ENCODE data around the gene ALDH4A1. TPM values are rescaled to one million over a fixed set of nuclear protein-coding genes. Genes with fewer than 3 reads are reported as not detected.

ALDH4A1 gene
- total and polyA plus RNA-seq, 3 experiments from 2014 or later: 1.4 to 9.5 (median 9.3) TPM

GRCh38 chr1:18931730-18932129, 29.4 kb upstream of the ALDH4A1 start:
- no peak overlapping the region for H3K27ac ChIP-seq (ENCODE audit: low read depth, low read length)
- no peaks in the 10 kb centered on the region for H3K27me3 ChIP-seq (ENCODE audit: insufficient read depth, low read length, poor library complexity, severe bottlenecking)
- H3K4me1 ChIP-seq (ENCODE audit: insufficient read depth, low read length): peaks cover 63% of the 10 kb centered on the region
- Mint-ChIP-seq H3K4me1 (peaks cover 79 to 98% (median 95%) of the 10 kb centered on the region in 3 donors), H3K9me3 (no peaks in the 10 kb centered on the region), H3K27ac (peak overlapping the region in 7 of 8 donors; percentile 70 to 98 (median 88)), H3K4me3 (peak overlapping the region in 3 of 7 donors; percentile 31 to 57 (median 54)), H3K27me3 (peaks cover 0 to 5% of the 10 kb centered on the region in 2 donors), H3K36me3 (peaks cover 0 to under 1% (median 0%) of the 10 kb centered on the region in 3 donors)
- ChIA-PET CTCF (no interaction called here), POLR2A (interaction anchor here (1.1 kb wide), 1 partner anchor 20 kb away, joined by 3 read pairs; no protein-coding TSS in a partner anchor)
- H3K36me3 ChIP-seq (ENCODE audit: insufficient read depth, low read length): no peaks in the 10 kb centered on the region
- H3K9me3 ChIP-seq (ENCODE audit: low read length): no peaks in the 10 kb centered on the region
- DNase-seq: no peak
- H3K4me3 ChIP-seq (ENCODE audit: low read length): no peak overlapping the region

DNA sequence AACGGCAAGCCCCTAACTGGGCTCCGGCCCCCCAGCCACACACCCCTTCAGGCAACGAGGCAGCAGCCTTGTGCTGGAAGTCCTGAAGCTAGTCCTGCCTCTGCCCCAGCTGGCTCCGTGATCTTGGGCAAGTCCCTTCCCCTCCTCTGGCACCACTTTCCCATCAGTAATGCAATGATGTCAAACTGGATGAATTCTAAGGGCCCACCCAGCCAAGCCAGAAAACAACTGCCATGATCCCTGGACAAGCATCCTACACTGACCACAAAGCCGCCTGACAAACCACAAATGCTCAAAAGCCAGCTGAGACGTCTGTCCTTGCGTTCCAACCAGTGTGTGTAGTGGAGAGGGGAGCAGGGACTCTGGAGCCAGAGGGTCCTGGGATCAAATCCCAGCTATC, 27.3 kb upstream of the ALDH4A1 start:
- H3K27ac Mint-ChIP-seq: peak overlapping the region; percentile 83 to 99 (median 88)
- H3K27ac ChIP-seq (ENCODE audit: low read depth, low read length): no peak overlapping the region
- no peaks in the 10 kb centered on the region for H3K36me3 ChIP-seq (ENCODE audit: insufficient read depth, low read length)
- H3K4me3 Mint-ChIP-seq: peak overlapping the region in 4 of 7 donors; percentile 36 to 58 (median 44)
- DNase-seq: no peak
- H3K27me3 Mint-ChIP-seq: peaks cover 0 to 5% of the 10 kb centered on the region in 2 donors
- peaks cover 0 to 4% (median 1%) of the 10 kb centered on the region in 3 donors for H3K36me3 Mint-ChIP-seq
- POLR2A ChIA-PET: interaction anchor here (8.0 kb wide), 1 partner anchor 25 kb away, joined by 110 read pairs; the partner anchor contains the start of gene IFFO2
- H3K27me3 ChIP-seq (ENCODE audit: insufficient read depth, low read length, poor library complexity, severe bottlenecking): no peaks in the 10 kb centered on the region
- peaks cover 80 to 95% (median 93%) of the 10 kb centered on the region in 3 donors for H3K4me1 Mint-ChIP-seq
- no peak overlapping the region for H3K4me3 ChIP-seq (ENCODE audit: low read length)
- no peaks in the 10 kb centered on the region for H3K9me3 ChIP-seq (ENCODE audit: low read length)
- H3K9me3 Mint-ChIP-seq: no peaks in the 10 kb centered on the region
- CTCF ChIA-PET: interaction anchor here (0.6 to 3.6 kb wide), 5 partner anchors 16 to 42 kb away, joined by 3 to 33 read pairs (median 5); no protein-coding TSS in a partner anchor
- peaks cover 66% of the 10 kb centered on the region for H3K4me1 ChIP-seq (ENCODE audit: insufficient read depth, low read length)

DNA sequence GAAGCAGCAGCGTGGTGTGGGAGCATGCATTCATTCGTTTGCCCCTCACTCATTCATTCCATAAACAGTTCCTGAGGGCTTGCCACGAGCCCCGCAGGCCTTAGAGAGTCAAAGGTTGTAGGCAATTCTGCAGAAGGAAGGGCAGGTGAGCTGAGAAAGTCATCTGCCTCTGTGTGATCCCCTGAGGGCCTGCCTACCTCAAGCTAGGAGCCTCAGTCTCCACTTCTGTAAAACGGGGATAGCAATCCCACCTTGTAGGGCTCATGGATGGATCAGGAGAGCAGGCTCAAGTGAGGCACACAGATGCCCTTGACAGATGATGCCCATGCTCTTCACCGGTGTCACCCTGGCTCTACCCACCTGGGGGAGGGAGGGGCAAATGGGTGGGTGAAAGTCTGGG, 26.6 kb upstream of the ALDH4A1 start:
- Histone ChIP-seq H3K36me3 (ENCODE audit: insufficient read depth, low read length) (no peaks in the 10 kb centered on the region), H3K27ac (ENCODE audit: low read depth, low read length) (no peak overlapping the region), H3K27me3 (ENCODE audit: insufficient read depth, low read length, poor library complexity, severe bottlenecking) (no peaks in the 10 kb centered on the region), H3K4me3 (ENCODE audit: low read length) (no peak overlapping the region), H3K9me3 (ENCODE audit: low read length) (no peaks in the 10 kb centered on the region), H3K4me1 (ENCODE audit: insufficient read depth, low read length) (peaks cover 66% of the 10 kb centered on the region)
- ChIA-PET CTCF (interaction anchor here (3.3 to 6.5 kb wide), 4 partner anchors 15 to 25 kb away, joined by 12 to 88 read pairs (median 26); partner anchors contain the start of gene ALDH4A1), POLR2A (interaction anchor here (8.0 kb wide), 1 partner anchor 25 kb away, joined by 110 read pairs; the partner anchor contains the start of gene IFFO2)
- DNase-seq: no peak
- peaks cover 0 to 5% of the 10 kb centered on the region in 2 donors for H3K27me3 Mint-ChIP-seq
- H3K9me3 Mint-ChIP-seq: no peaks in the 10 kb centered on the region
- peaks cover 0 to 4% (median 1%) of the 10 kb centered on the region in 3 donors for H3K36me3 Mint-ChIP-seq
- peaks cover 82 to 95% (median 93%) of the 10 kb centered on the region in 3 donors for H3K4me1 Mint-ChIP-seq
- peak overlapping the region; percentile 39 to 88 (median 79) for H3K4me3 Mint-ChIP-seq
- peak overlapping the region; percentile 39 to 99 (median 96) for H3K27ac Mint-ChIP-seq

DNA sequence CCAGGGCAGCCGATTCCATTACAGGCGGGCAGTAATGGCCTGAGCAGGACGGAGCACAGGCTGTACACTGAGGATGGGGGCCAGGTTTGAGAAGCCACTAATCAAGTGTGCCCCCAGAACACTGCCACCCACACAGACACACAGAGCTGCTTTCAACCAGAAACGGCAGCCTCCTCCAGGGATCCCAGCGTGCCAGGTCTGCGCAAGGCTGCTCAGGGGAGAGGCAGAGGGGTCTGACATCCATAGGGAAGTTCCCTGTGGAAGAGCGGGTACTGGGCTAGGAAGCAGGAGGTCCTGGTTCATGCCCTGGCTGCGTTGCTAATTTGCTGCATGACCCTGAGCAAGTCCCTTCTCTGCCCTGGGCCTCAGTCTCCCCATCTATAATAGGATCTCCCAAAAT, 26.1 kb upstream of the ALDH4A1 start:
- Mint-ChIP-seq H3K27me3 (peaks cover 0 to 5% of the 10 kb centered on the region in 2 donors), H3K27ac (peak overlapping the region; percentile 84 to 99 (median 98)), H3K9me3 (no peaks in the 10 kb centered on the region), H3K36me3 (peaks cover 0 to 4% (median 1%) of the 10 kb centered on the region in 3 donors), H3K4me3 (peak overlapping the region; percentile 76 to 95 (median 82)), H3K4me1 (peaks cover 85 to 95% (median 94%) of the 10 kb centered on the region in 3 donors)
- no peaks in the 10 kb centered on the region for H3K9me3 ChIP-seq (ENCODE audit: low read length)
- POLR2A ChIA-PET: interaction anchor here (1.1 to 8.0 kb wide), 3 partner anchors 9 to 26 kb away, joined by 5 to 110 read pairs (median 6); partner anchors contain the start of gene IFFO2
- no peaks in the 10 kb centered on the region for H3K27me3 ChIP-seq (ENCODE audit: insufficient read depth, low read length, poor library complexity, severe bottlenecking)
- CTCF ChIA-PET: interaction anchor here (1.0 to 6.5 kb wide), 7 partner anchors 12 to 44 kb away, joined by 3 to 88 read pairs (median 20); partner anchors contain the start of gene ALDH4A1
- H3K27ac ChIP-seq (ENCODE audit: low read depth, low read length): peak overlapping the region; percentile 76
- H3K36me3 ChIP-seq (ENCODE audit: insufficient read depth, low read length): no peaks in the 10 kb centered on the region
- H3K4me3 ChIP-seq (ENCODE audit: low read length): peak overlapping the region; percentile 67
- DNase-seq: no peak
- peaks cover 72% of the 10 kb centered on the region for H3K4me1 ChIP-seq (ENCODE audit: insufficient read depth, low read length)

GRCh38 chr1:18927654-18928272, 25.4 kb upstream of the ALDH4A1 start:
- peak overlapping the region; percentile 76 for H3K27ac ChIP-seq (ENCODE audit: low read depth, low read length)
- Mint-ChIP-seq H3K27me3 (peaks cover 0 to 5% of the 10 kb centered on the region in 2 donors), H3K27ac (peak overlapping the region; percentile 84 to 99 (median 98)), H3K4me3 (peak overlapping the region; percentile 76 to 95 (median 82)), H3K4me1 (peaks cover 89 to 97% (median 95%) of the 10 kb centered on the region in 3 donors), H3K9me3 (no peaks in the 10 kb centered on the region), H3K36me3 (peaks cover 0 to 4% (median 1%) of the 10 kb centered on the region in 3 donors)
- peak overlapping the region; percentile 67 for H3K4me3 ChIP-seq (ENCODE audit: low read length)
- no peaks in the 10 kb centered on the region for H3K27me3 ChIP-seq (ENCODE audit: insufficient read depth, low read length, poor library complexity, severe bottlenecking)
- ChIA-PET POLR2A (interaction anchor here (0.9 to 8.0 kb wide), 8 partner anchors 9 to 45 kb away, joined by 3 to 110 read pairs (median 4); partner anchors contain the start of gene IFFO2), CTCF (interaction anchor here (0.9 to 6.5 kb wide), 12 partner anchors 12 to 45 kb away, joined by 3 to 88 read pairs (median 16); partner anchors contain the start of genes ALDH4A1 and IFFO2)
- H3K9me3 ChIP-seq (ENCODE audit: low read length): no peaks in the 10 kb centered on the region
- H3K4me1 ChIP-seq (ENCODE audit: insufficient read depth, low read length): peaks cover 78% of the 10 kb centered on the region
- peak in 4 of 5 donors; percentile 15 to 74 (median 68) for DNase-seq
- H3K36me3 ChIP-seq (ENCODE audit: insufficient read depth, low read length): no peaks in the 10 kb centered on the region

- Mint-ChIP-seq H3K27me3 (peaks cover 0 to 4% of the 10 kb centered on the region in 2 donors), H3K4me3 (peak overlapping the region; percentile 76 to 95 (median 82)), H3K27ac (peak overlapping the region; percentile 84 to 99 (median 98)), H3K4me1 (peaks cover 85 to 97% (median 90%) of the 10 kb centered on the region in 3 donors), H3K36me3 (peaks cover 0 to 4% (median 1%) of the 10 kb centered on the region in 3 donors), H3K9me3 (no peaks in the 10 kb centered on the region)
- Histone ChIP-seq H3K4me1 (ENCODE audit: insufficient read depth, low read length) (peaks cover 81% of the 10 kb centered on the region), H3K27me3 (ENCODE audit: insufficient read depth, low read length, poor library complexity, severe bottlenecking) (no peaks in the 10 kb centered on the region), H3K27ac (ENCODE audit: low read depth, low read length) (peak overlapping the region; percentile 76), H3K36me3 (ENCODE audit: insufficient read depth, low read length) (no peaks in the 10 kb centered on the region), H3K4me3 (ENCODE audit: low read length) (peak overlapping the region; percentile 67), H3K9me3 (ENCODE audit: low read length) (no peaks in the 10 kb centered on the region)
- CTCF ChIA-PET: interaction anchor here (0.9 to 6.5 kb wide), 12 partner anchors 13 to 45 kb away, joined by 3 to 88 read pairs (median 16); partner anchors contain the start of genes ALDH4A1 and IFFO2
- POLR2A ChIA-PET: interaction anchor here (0.6 to 8.0 kb wide), 10 partner anchors 10 to 45 kb away, joined by 3 to 110 read pairs (median 4); partner anchors contain the start of gene IFFO2
- peak in 4 of 5 donors; percentile 31 to 66 (median 40) for DNase-seq
Observed at GRCh38 chr1:18927082-18927653, 24.8 kb upstream of the ALDH4A1 start.

DNA sequence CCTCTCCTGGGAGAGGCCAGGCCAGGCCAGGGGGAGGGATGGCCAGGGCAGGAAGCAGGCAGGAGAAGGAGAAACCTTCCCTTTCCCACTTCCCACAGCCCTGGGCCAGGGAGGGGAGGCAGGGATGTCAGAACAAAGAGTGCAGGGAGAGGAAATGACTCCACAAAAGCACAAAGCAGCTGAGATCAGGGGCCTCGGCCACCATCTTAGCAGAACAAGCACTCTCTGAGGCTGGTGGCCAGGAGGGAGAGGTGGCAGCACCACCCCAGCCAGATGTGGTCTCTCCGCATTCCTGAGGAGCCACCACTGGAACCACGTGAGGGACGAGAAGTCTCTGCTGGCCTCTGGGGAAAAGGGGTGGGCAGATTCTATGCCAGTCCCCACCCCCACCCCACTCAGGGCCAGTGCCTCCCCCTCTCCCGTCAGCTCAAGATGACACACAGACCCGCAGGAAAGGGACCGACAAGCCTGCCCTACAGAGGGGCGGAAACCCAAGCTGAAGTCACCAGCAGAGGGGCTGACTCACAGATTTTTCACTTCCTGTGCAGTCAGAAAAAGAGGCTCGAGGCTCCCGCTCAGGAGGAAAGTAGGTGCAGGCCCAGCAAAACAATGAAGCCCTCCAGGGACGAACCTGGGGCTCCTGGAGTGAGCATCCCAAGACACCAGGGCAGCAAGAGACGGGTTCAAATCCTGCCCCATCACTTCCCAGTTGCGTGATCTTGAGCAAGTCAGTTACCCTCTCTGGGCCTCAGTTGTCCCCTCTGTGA, 24.1 kb upstream of the ALDH4A1 start:
- peaks cover 0 to 4% (median 3%) of the 10 kb centered on the region in 3 donors for H3K36me3 Mint-ChIP-seq
- peaks cover 80 to 97% (median 83%) of the 10 kb centered on the region in 3 donors for H3K4me1 Mint-ChIP-seq
- Histone ChIP-seq H3K4me1 (ENCODE audit: insufficient read depth, low read length) (peaks cover 86% of the 10 kb centered on the region), H3K27me3 (ENCODE audit: insufficient read depth, low read length, poor library complexity, severe bottlenecking) (no peaks in the 10 kb centered on the region), H3K9me3 (ENCODE audit: low read length) (no peaks in the 10 kb centered on the region), H3K4me3 (ENCODE audit: low read length) (peak overlapping the region; percentile 67), H3K27ac (ENCODE audit: low read depth, low read length) (peak overlapping the region; percentile 76), H3K36me3 (ENCODE audit: insufficient read depth, low read length) (no peaks in the 10 kb centered on the region)
- no peaks in the 10 kb centered on the region for H3K9me3 Mint-ChIP-seq
- H3K4me3 Mint-ChIP-seq: peak overlapping the region; percentile 76 to 95 (median 82)
- CTCF ChIA-PET: interaction anchor here (1.4 to 6.5 kb wide), 10 partner anchors 13 to 46 kb away, joined by 3 to 88 read pairs (median 20); partner anchors contain the start of genes ALDH4A1 and IFFO2
- POLR2A ChIA-PET: interaction anchor here (0.6 to 8.0 kb wide), 6 partner anchors 12 to 35 kb away, joined by 3 to 110 read pairs (median 4); partner anchors contain the start of gene IFFO2
- H3K27me3 Mint-ChIP-seq: peaks cover 0 to 4% of the 10 kb centered on the region in 2 donors
- peak overlapping the region; percentile 84 to 99 (median 98) for H3K27ac Mint-ChIP-seq
- peak; percentile 74 to 91 (median 77) for DNase-seq

Measured in CD8-positive, alpha-beta memory T cell (primary cell).